HepG2 (cell line): ENCODE data around the gene CCDC3. TPM values are rescaled to one million over a fixed set of nuclear protein-coding genes. Genes with fewer than 3 reads are reported as not detected.

ENCODE experiments used
- ATAC-seq: fragments of 200-7000 bp; cut with Tn5 transposase; 3 replicates; pipeline ENCODE4 v1.9.1; 2020; ENCODE audit warnings: mild to moderate bottlenecking, moderate library complexity
- BruUV-seq: library from RNA; stranded (reverse); fragments of 400-500 nt; replicated peaks from 2 replicates; lab custom pipeline; 2021; lab: Mats Ljungman, UMichigan
- CTCF ChIA-PET: fragments of 300-600 bp; formaldehyde crosslinking; extraction: SDS; loops from one replicate; lab custom pipeline; 2021; ENCODE audit warnings: low total read pairs, inconsistent platforms, low intra/inter-chr PET ratio; lab: Yijun Ruan, JAX
- POLR2A ChIA-PET: fragments of 350-600 bp; sonication (Branson Sonifier 250); formaldehyde crosslinking; loops from one replicate; lab custom pipeline; 2020; ENCODE audit warnings: antibody characterized with exemption, inconsistent platforms; lab: Yijun Ruan, JAX
- DNase-seq: peaks from one replicate; pipeline ENCODE4 v3.0.0-alpha.2; 2015; ENCODE audit warnings: low spot score
- FAIRE-seq: peaks from 3 replicates; lab custom pipeline; 2011; peaks lifted over from hg19 to GRCh38; lab: Jason Lieb, UNC
- H2AFZ ChIP-seq: one replicate; pipeline ENCODE4 v1.6.1; 2011; ENCODE audit warnings: low read length, inconsistent platforms
- H3K27ac ChIP-seq: fragments of 300-600 bp; 3 replicates; pipeline ENCODE4 v1.8.0; 2011; ENCODE audit warnings: mixed run types, mild to moderate bottlenecking, mixed read lengths, low read length, inconsistent platforms; ENCODE audit not compliant: insufficient read depth; ENCODE audit errors: extremely low read length
- H3K27me3 ChIP-seq, 2 experiments: fragments of 200-600 bp in 1 of 2; 2 replicates in 1 of 2; 3 replicates in 1 of 2; pipeline versions ENCODE4 v1.6.0 to v1.8.0; 2011; ENCODE audit warnings: low read length in 2 of 2, mild to moderate bottlenecking in 2 of 2, moderate library complexity in 2 of 2, inconsistent platforms in 1 of 2; ENCODE audit not compliant: insufficient read depth in 2 of 2, control insufficient read depth in 1 of 2
- H3K36me3 ChIP-seq, 2 experiments: fragments of 200-600 bp in 1 of 2; replicated peaks in 1 of 2; 2 replicates in 1 of 2; 3 replicates in 1 of 2; pipeline versions ENCODE4 v1.5.1 to v1.8.0; 2011; ENCODE audit warnings: low read length in 2 of 2, inconsistent platforms in 1 of 2; ENCODE audit not compliant: insufficient read depth in 2 of 2, control insufficient read depth in 1 of 2
- H3K4me1 ChIP-seq: 2 replicates; pipeline ENCODE4 v1.5.1; 2012; ENCODE audit warnings: low read length, inconsistent platforms; ENCODE audit not compliant: insufficient read depth
- H3K4me2 ChIP-seq: 2 replicates; pipeline ENCODE4 v1.6.0; 2011; ENCODE audit warnings: low read depth, low read length, inconsistent platforms
- H3K4me3 ChIP-seq, 3 experiments: fragments of 200-600 bp in 1 of 3; sonication (generic), shearing (Covaris generic) in 1 of 3; replicated peaks in 1 of 3; 2 replicates each; pipeline ENCODE4 v1.5.1; 2011 to 2016; ENCODE audit warnings: low read length in 3 of 3, inconsistent platforms in 2 of 3, low read depth in 2 of 3, mild to moderate bottlenecking in 2 of 3, control low read depth in 1 of 3, mixed read lengths in 1 of 3; ENCODE audit not compliant: insufficient read depth in 1 of 3
- H3K79me2 ChIP-seq: one replicate; pipeline ENCODE4 v1.6.1; 2011; ENCODE audit warnings: low read length, inconsistent platforms; ENCODE audit not compliant: insufficient read depth
- H3K9ac ChIP-seq: 2 replicates; pipeline ENCODE4 v1.6.0; 2011; ENCODE audit warnings: mild to moderate bottlenecking, low read depth, low read length, inconsistent platforms; ENCODE audit not compliant: insufficient read depth
- H3K9me3 ChIP-seq: 2 replicates; pipeline ENCODE4 v1.5.1; 2012; ENCODE audit warnings: mild to moderate bottlenecking, low read length
- H4K20me1 ChIP-seq: 2 replicates; pipeline ENCODE4 v1.6.0; 2011; ENCODE audit warnings: inconsistent platforms, mild to moderate bottlenecking, low read length, moderate library complexity; ENCODE audit not compliant: insufficient read depth
- FOXP1 ChIP-seq, 2 experiments: fragments of 450-650 bp in 1 of 2; IDR thresholded peaks; 2 replicates each; pipeline ENCODE4 v1.6.1; 2017 to 2018; ENCODE audit warnings: antibody characterized with exemption in 1 of 2
- RBAK ChIP-seq: sonication (generic); formaldehyde crosslinking; IDR thresholded peaks from 2 replicates; pipeline ENCODE4 v1.5.1; 2020; ENCODE audit warnings: mild to moderate bottlenecking, missing genetic modification reagents
- RBM22 ChIP-seq: fragments of 200-400 bp; formaldehyde crosslinking; optimal IDR thresholded peaks from 2 replicates; pipeline ENCODE3; 2017; ENCODE audit warnings: mild to moderate bottlenecking, low read length, moderate library complexity
- U2AF1 ChIP-seq: fragments of 200-400 bp; formaldehyde crosslinking; optimal IDR thresholded peaks from 2 replicates; pipeline ENCODE3; 2017; ENCODE audit warnings: mild to moderate bottlenecking, low read depth, low read length
- ZBTB8A ChIP-seq: sonication (generic); formaldehyde crosslinking; IDR thresholded peaks from 2 replicates; pipeline ENCODE4 v1.4.0; 2020; ENCODE audit warnings: mild to moderate bottlenecking, low read depth, missing genetic modification reagents, borderline replicate concordance
- ZNF331 ChIP-seq: sonication (generic); formaldehyde crosslinking; IDR thresholded peaks from 2 replicates; pipeline ENCODE4 v1.4.0; 2020; ENCODE audit warnings: missing genetic modification reagents
- ZNF484 ChIP-seq: sonication (generic); formaldehyde crosslinking; IDR thresholded peaks from 2 replicates; pipeline ENCODE4 v1.5.1; 2020; ENCODE audit warnings: mild to moderate bottlenecking, low read depth, missing genetic modification reagents, borderline replicate concordance
- ZNF598 ChIP-seq: sonication (generic); formaldehyde crosslinking; IDR thresholded peaks from 2 replicates; pipeline ENCODE4 v1.5.1; 2020; ENCODE audit warnings: mild to moderate bottlenecking, missing genetic modification reagents, borderline replicate concordance
- ZNF768 ChIP-seq: sonication (generic); formaldehyde crosslinking; IDR thresholded peaks from 2 replicates; pipeline ENCODE4 v1.4.0; 2020; ENCODE audit warnings: missing genetic modification reagents
- ZSCAN12 ChIP-seq: sonication (generic); formaldehyde crosslinking; IDR thresholded peaks from 2 replicates; pipeline ENCODE4 v1.9.0; 2021; ENCODE audit warnings: mild to moderate bottlenecking, missing genetic modification reagents
- WGBS: methylation state at CpG from one replicate; pipeline ENCODE4 v1.1.6; 2017; ENCODE audit warnings: low lambda C conversion rate; 5-methylcytosine and 5-hydroxymethylcytosine counted together
- in situ Hi-C: cut with HindIII; loops from 2 replicates; pipeline ENCODE4 v1.10.0; 2017; ENCODE audit warnings: low pct_unique_long_range_greater_than_20kb; ENCODE audit not compliant: extremely low pct_ligation_motif_present
- intact Hi-C: fragments of 100-400 bp; cut with micrococcal nuclease; formaldehyde crosslinking; loops from one replicate; pipeline ENCODE4 v1.10.0; 2022; ENCODE audit not compliant: unreplicated experiment
- polyA plus RNA-seq, 8 experiments: library from polyadenylated mRNA; depleted of rRNA in 3 of 8; stranded (reverse) in 7 of 8; unstranded in 1 of 8; fragments of >200 nt; fragmentation: Illumina TruSeq in 4 of 8; extraction: Trizol in 4 of 8; gene quantifications; 2 replicates each; pipeline versions ENCODE4 v1.2.1 to v1.2.3, GENCODE V29; 2011 to 2016; ENCODE audit warnings: low read depth in 4 of 8, missing spikeins in 1 of 8, mixed read lengths in 1 of 8; ENCODE audit not compliant: insufficient read depth in 1 of 8
- total RNA-seq, 5 experiments: library from RNA; depleted of rRNA; stranded (reverse); fragments of >200 nt; fragmentation: Illumina TruSeq; extraction: Trizol; gene quantifications; 2 replicates each; pipeline ENCODE4 v1.2.3, GENCODE V29; 2016; ENCODE audit warnings: low read depth in 1 of 5
- TF ChIP-seq, protein P1 (sequence below): IDR thresholded peaks from 2 replicates; pipeline ENCODE4 v1.6.1; 2016; ENCODE audit warnings: low read depth
- TF ChIP-seq, protein P2 (sequence below): sonication (generic); formaldehyde crosslinking; IDR thresholded peaks from 2 replicates; pipeline ENCODE4 v1.4.0; 2020; ENCODE audit warnings: missing genetic modification reagents
- TF ChIP-seq, protein P3 (sequence below): sonication (generic); formaldehyde crosslinking; IDR thresholded peaks from 2 replicates; pipeline ENCODE4 v1.4.0; 2020; ENCODE audit warnings: missing genetic modification reagents
- TF ChIP-seq, protein P4 (sequence below): IDR thresholded peaks from 2 replicates; pipeline ENCODE4 v1.6.1; 2016; ENCODE audit warnings: low read depth, control low read depth

Gene CCDC3
- total and polyA plus RNA-seq, 2 of the 13 experiments (the other 11 are each of a cell fraction or from before 2014, with no cell fraction given) = not detected

DNA sequence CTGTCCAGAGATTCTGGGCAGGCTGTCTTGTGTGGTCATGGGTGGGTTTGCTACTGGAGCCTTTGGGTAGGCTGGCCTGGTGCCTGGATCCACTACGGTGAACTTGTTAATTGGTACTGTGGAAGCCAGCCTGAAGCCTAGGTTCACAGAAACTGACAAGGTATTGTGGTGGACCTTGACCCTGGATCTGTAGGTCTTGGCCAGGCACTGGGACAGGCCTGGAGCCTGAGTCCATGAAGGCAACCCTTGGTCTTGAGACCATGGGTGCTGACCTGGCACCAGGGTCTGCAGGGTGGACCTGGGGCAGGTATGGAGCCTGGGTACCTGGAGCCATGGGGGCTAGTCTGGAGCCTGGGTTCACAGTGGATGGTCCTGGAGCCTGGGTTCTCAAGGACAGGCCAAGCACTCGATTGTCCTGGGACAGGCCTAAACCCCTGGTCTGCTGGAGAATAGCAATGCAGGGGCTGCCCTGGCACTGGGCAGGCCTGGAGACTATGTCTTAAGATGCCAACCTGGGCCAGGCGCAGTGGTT is 85.8 kb downstream of the CCDC3 start:
- Histone ChIP-seq H3K27me3 (no peaks in the 10 kb centered on the region; a peak in 1 of 5 replicates), H2AFZ (no peak overlapping the region), H3K4me3 (no peak overlapping the region), H3K79me2 (no peaks in the 10 kb centered on the region), H3K36me3 (no peaks in the 10 kb centered on the region), H3K9me3 (no peaks in the 10 kb centered on the region), H3K4me1 (no peaks in the 10 kb centered on the region), H3K4me2 (no peak overlapping the region), H3K9ac (no peak overlapping the region), H4K20me1 (no peaks in the 10 kb centered on the region), H3K27ac (no peak overlapping the region)
- intact Hi-C loops = no loop called here
- no peak for TF ChIP-seq ZSCAN12 (CRISPR knock-in tag)
- no peak for FAIRE-seq
- ChIA-PET POLR2A (no interaction called here), CTCF (no interaction called here)
- BruUV-seq = no TSS peak
- no peak for DNase-seq
- ATAC-seq = no peak
- in situ Hi-C loops = no loop called here
- 14% methylated on average over 1 of the region's 3 CpGs for WGBS

DNA sequence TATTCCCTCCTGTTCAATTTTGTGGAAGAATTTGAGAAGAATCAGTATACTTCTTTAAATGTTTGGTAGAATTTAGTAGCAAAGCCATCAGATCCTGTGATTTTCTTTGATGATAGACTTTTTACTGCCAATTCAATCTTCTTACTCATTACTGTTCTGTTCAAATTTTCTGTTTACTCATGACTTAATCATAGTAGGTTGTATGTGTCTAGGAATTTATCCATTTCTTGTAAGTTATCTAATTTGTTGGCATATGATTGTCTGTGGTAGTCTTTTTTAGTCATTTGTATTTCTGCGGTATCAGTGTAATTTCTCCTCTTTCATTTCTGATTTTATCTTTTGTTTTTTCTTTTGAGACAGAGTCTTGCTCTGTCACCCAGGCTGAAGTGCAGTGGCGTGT is 87.4 kb downstream of the CCDC3 start:
- ATAC-seq (no peak), DNase-seq (no peak), FAIRE-seq (no peak)
- no peak overlapping the region for H3K4me2 ChIP-seq
- in situ Hi-C loops = no loop called here
- CTCF ChIA-PET = no interaction called here
- WGBS = 47% methylated on average over 2 of the region's 2 CpGs
- POLR2A ChIA-PET = no interaction called here
- intact Hi-C loops = no loop called here
- H3K79me2 ChIP-seq = no peaks in the 10 kb centered on the region
- no peaks in the 10 kb centered on the region; a peak in 1 of 5 replicates for H3K27me3 ChIP-seq
- H3K36me3 ChIP-seq = no peaks in the 10 kb centered on the region
- H3K9me3 ChIP-seq = no peaks in the 10 kb centered on the region
- no peak overlapping the region for H3K4me3 ChIP-seq
- no TSS peak for BruUV-seq
- no peak overlapping the region for H3K27ac ChIP-seq
- no peaks in the 10 kb centered on the region for H4K20me1 ChIP-seq
- no peak overlapping the region for H3K9ac ChIP-seq
- H2AFZ ChIP-seq = no peak overlapping the region
- H3K4me1 ChIP-seq = no peaks in the 10 kb centered on the region
- TF ChIP-seq ZNF768 (CRISPR knock-in tag) (no peak), ZNF331 (CRISPR knock-in tag) (no peak), FOXP1 (IDR thresholded peaks at IDR 0.05) (no peak), FOXP1 (CRISPR knock-in tag; IDR thresholded peaks at IDR 0.05) (no peak), ZNF484 (CRISPR knock-in tag) (no peak), ZNF598 (CRISPR knock-in tag) (no peak), U2AF1 (no peak), RBAK (no peak), ZBTB8A (CRISPR knock-in tag) (no peak), RBM22 (no peak)
- TF ChIP-seq, protein P1, sequence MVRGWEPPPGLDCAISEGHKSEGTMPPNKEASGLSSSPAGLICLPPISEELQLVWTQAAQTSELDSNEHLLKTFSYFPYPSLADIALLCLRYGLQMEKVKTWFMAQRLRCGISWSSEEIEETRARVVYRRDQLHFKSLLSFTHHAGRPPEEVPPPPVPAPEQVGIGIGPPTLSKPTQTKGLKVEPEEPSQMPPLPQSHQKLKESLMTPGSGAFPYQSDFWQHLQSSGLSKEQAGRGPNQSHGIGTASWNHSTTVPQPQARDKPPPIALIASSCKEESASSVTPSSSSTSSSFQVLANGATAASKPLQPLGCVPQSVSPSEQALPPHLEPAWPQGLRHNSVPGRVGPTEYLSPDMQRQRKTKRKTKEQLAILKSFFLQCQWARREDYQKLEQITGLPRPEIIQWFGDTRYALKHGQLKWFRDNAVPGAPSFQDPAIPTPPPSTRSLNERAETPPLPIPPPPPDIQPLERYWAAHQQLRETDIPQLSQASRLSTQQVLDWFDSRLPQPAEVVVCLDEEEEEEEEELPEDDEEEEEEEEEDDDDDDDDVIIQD (CRISPR knock-in tag) = no peak
- TF ChIP-seq, protein P2, sequence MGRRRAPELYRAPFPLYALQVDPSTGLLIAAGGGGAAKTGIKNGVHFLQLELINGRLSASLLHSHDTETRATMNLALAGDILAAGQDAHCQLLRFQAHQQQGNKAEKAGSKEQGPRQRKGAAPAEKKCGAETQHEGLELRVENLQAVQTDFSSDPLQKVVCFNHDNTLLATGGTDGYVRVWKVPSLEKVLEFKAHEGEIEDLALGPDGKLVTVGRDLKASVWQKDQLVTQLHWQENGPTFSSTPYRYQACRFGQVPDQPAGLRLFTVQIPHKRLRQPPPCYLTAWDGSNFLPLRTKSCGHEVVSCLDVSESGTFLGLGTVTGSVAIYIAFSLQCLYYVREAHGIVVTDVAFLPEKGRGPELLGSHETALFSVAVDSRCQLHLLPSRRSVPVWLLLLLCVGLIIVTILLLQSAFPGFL (CRISPR knock-in tag) = no peak
- TF ChIP-seq, protein P3, sequence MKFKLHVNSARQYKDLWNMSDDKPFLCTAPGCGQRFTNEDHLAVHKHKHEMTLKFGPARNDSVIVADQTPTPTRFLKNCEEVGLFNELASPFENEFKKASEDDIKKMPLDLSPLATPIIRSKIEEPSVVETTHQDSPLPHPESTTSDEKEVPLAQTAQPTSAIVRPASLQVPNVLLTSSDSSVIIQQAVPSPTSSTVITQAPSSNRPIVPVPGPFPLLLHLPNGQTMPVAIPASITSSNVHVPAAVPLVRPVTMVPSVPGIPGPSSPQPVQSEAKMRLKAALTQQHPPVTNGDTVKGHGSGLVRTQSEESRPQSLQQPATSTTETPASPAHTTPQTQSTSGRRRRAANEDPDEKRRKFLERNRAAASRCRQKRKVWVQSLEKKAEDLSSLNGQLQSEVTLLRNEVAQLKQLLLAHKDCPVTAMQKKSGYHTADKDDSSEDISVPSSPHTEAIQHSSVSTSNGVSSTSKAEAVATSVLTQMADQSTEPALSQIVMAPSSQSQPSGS (CRISPR knock-in tag) = no peak
- TF ChIP-seq, protein P4, sequence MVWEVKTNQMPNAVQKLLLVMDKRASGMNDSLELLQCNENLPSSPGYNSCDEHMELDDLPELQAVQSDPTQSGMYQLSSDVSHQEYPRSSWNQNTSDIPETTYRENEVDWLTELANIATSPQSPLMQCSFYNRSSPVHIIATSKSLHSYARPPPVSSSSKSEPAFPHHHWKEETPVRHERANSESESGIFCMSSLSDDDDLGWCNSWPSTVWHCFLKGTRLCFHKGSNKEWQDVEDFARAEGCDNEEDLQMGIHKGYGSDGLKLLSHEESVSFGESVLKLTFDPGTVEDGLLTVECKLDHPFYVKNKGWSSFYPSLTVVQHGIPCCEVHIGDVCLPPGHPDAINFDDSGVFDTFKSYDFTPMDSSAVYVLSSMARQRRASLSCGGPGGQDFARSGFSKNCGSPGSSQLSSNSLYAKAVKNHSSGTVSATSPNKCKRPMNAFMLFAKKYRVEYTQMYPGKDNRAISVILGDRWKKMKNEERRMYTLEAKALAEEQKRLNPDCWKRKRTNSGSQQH (CRISPR knock-in tag) = no peak
